AG09309 (cell line): ENCODE data around the gene AUH.

Experiments used
- DNase-seq: peaks from one replicate; pipeline ENCODE4 v3.0.0-alpha.2; 2010; ENCODE audit warnings: low read depth
- H3K4me3 ChIP-seq: 2 replicates; pipeline ENCODE4 v1.5.1; 2011; ENCODE audit warnings: mild to moderate bottlenecking, low read depth, low read length, moderate library complexity; ENCODE audit not compliant: control insufficient read depth
- CTCF ChIP-seq: IDR thresholded peaks from 2 replicates; pipeline ENCODE4 v1.5.1; 2011; ENCODE audit warnings: mild to moderate bottlenecking, low read depth, low read length, inconsistent platforms; ENCODE audit not compliant: insufficient read depth, control insufficient read depth; ENCODE audit errors: missing control alignments

The AUH gene

GRCh38 chr9:91296354-91296753 lies 65.4 kb downstream of the AUH start:
- no peak for TF ChIP-seq CTCF
- no peak for DNase-seq

GRCh38 chr9:91295357-91295756 lies 66.4 kb downstream of the AUH start:
- no peak for DNase-seq
- H3K4me3 ChIP-seq = no peak overlapping the region
- TF ChIP-seq CTCF = no peak

More at GRCh38 chr9:91296354-91296753, 65.4 kb downstream of the AUH start:
- H3K4me3 ChIP-seq = no peak overlapping the region

- no peak overlapping the region for H3K4me3 ChIP-seq
- TF ChIP-seq CTCF = no peak
- no peak for DNase-seq
Measured at GRCh38 chr9:91291866-91292265, 69.9 kb downstream of the AUH start.

GRCh38 chr9:91289244-91289643 lies 72.5 kb downstream of the AUH start:
- no peak for TF ChIP-seq CTCF
- DNase-seq = no peak
- no peak overlapping the region for H3K4me3 ChIP-seq

GRCh38 chr9:91285729-91286353 lies 75.9 kb downstream of the AUH start:
- H3K4me3 ChIP-seq = no peak overlapping the region
- no peak for DNase-seq
- TF ChIP-seq CTCF = no peak

GRCh38 chr9:91282292-91282691 lies 79.4 kb downstream of the AUH start:
- DNase-seq = no peak
- TF ChIP-seq CTCF = no peak
- H3K4me3 ChIP-seq = no peak overlapping the region
